Coronary artery (tissue), 2 donors: ENCODE measurements around the gene TULP1.

Experiments
- DNase-seq: peaks from one replicate; pipeline ENCODE4 v3.0.0-alpha.2; 2017; ENCODE audit warnings: low spot score
- H3K27ac ChIP-seq, 2 donors: fragments of 200-600 bp; sonication (generic); one replicate each; pipeline ENCODE4 v1.5.1; 2016 to 2019
- H3K4me3 ChIP-seq: fragments of 200-600 bp; sonication (generic); 2 replicates; pipeline ENCODE4 v1.5.1; 2016; ENCODE audit warnings: mild to moderate bottlenecking, moderate library complexity
- TF ChIP-seq, protein P1 (sequence below): fragments of 200-600 bp; sonication (generic); IDR thresholded peaks from one replicate; pipeline ENCODE4 v1.5.1; 2019; ENCODE audit warnings: antibody characterized with exemption

The TULP1 gene

GRCh38 chr6:35512740-35513139 lies at the start of gene TULP1:
TULP1 (minus strand) TSS chr6:35512896; CDS start chr6:35512858, 38 bp downstream.
- H3K27ac ChIP-seq, result no peak within 1 kb of the TSS
- TF ChIP-seq, protein P1, sequence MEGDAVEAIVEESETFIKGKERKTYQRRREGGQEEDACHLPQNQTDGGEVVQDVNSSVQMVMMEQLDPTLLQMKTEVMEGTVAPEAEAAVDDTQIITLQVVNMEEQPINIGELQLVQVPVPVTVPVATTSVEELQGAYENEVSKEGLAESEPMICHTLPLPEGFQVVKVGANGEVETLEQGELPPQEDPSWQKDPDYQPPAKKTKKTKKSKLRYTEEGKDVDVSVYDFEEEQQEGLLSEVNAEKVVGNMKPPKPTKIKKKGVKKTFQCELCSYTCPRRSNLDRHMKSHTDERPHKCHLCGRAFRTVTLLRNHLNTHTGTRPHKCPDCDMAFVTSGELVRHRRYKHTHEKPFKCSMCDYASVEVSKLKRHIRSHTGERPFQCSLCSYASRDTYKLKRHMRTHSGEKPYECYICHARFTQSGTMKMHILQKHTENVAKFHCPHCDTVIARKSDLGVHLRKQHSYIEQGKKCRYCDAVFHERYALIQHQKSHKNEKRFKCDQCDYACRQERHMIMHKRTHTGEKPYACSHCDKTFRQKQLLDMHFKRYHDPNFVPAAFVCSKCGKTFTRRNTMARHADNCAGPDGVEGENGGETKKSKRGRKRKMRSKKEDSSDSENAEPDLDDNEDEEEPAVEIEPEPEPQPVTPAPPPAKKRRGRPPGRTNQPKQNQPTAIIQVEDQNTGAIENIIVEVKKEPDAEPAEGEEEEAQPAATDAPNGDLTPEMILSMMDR, result no peak
- H3K4me3 ChIP-seq, result peak within 1 kb of the TSS; percentile 54
- no peak for DNase-seq

- H3K27ac ChIP-seq, result no peak overlapping the region
Measured at GRCh38 chr6:35562060-35562459, 49.4 kb upstream of the TULP1 start.

DNA sequence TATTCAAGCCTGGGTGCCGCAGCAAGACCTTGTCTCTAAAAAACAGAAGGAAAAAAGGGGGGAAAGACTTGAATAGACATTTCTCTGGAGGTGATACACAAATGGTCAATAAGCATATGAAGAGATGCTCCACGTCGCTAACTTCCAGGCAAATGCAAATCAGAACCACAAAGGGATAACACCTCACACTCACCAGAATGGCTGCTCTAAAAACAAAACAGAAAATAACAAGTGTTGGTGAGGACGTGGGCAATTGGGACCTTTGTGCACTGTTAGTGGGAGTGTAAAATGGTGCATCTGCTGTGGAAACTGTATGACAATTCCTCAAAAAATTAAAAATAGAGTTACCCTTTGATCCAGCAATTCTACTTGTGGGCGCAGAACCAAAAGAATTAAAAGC lies 48.4 kb upstream of the TULP1 start:
- Histone ChIP-seq H3K27ac (no peak overlapping the region), H3K4me3 (no peak overlapping the region)
- DNase-seq, result no peak
- TF ChIP-seq, protein P1, result no peak

More at GRCh38 chr6:35562060-35562459, 49.4 kb upstream of the TULP1 start:
- H3K4me3 ChIP-seq, result no peak overlapping the region
- TF ChIP-seq, protein P1, result no peak
- DNase-seq, result no peak

DNA sequence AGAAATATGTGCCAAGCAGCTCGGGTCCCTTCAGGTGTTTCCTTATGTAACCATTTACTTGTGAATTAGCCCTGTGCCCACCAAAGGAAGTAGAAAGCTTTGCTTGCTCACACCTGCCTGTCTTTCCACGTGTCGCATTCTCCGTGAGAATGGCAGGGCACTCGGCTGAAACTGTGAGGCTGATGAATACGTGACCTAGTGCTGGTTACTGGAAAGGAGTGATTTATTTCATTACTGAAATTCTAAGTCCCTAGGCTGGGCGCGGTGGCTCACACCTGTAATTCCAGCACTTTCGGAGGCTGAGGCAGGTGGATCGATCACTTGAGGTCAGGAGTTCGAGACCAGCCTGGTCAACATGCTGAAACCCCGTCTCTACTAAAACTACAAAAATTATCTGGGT lies 45.9 kb upstream of the TULP1 start:
- no peak overlapping the region for H3K27ac ChIP-seq
- no peak for DNase-seq
- TF ChIP-seq, protein P1, result no peak
- no peak overlapping the region for H3K4me3 ChIP-seq

DNA sequence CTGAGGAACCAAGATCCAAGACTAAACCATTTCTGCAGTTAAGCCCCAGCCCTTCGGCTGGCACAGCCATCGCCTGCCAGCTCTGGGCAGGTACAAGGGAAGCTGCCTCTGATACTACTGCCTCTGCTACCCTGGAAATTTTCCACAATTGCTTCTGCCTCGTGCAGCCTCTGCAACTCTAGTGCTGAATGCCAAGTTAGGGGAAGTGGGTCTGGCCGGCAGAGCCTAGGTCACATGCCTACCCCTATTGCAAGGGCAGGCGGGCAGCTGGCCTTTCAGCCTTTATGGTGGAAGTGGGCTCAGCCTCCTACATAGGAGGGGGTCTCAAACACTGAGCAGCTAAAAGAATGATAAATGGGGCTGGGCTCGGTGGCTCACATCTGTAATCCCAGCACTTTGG lies 44.5 kb upstream of the TULP1 start:
- Histone ChIP-seq H3K27ac (no peak overlapping the region), H3K4me3 (no peak overlapping the region)
- no peak for DNase-seq
- TF ChIP-seq, protein P1, result no peak

- no peak overlapping the region for H3K4me3 ChIP-seq
- no peak overlapping the region for H3K27ac ChIP-seq
- TF ChIP-seq, protein P1, result no peak
- no peak for DNase-seq
Measured at GRCh38 chr6:35554811-35555210, 42.1 kb upstream of the TULP1 start.

- Histone ChIP-seq H3K27ac (no peak overlapping the region), H3K4me3 (no peak overlapping the region)
- TF ChIP-seq, protein P1, result no peak
- DNase-seq, result no peak
Measured at GRCh38 chr6:35553315-35553714, 40.6 kb upstream of the TULP1 start.
